HepG2 (cell line): ENCODE results near the gene NAV1. TPM values are rescaled to one million over a fixed set of nuclear protein-coding genes. Genes with fewer than 3 reads are reported as not detected.

Experiments used
- AGO1 ChIP-seq: fragments of 200-400 bp; formaldehyde crosslinking; IDR thresholded peaks from 2 replicates; pipeline ENCODE4 v1.6.1; 2017; ENCODE audit warnings: mild to moderate bottlenecking, low read depth, low read length, moderate library complexity; ENCODE audit not compliant: poor library complexity, severe bottlenecking
- AKAP8 ChIP-seq: sonication (generic); formaldehyde crosslinking; IDR thresholded peaks from 2 replicates; pipeline ENCODE4 v1.5.1; 2020; ENCODE audit warnings: mild to moderate bottlenecking, missing genetic modification reagents
- CBFB ChIP-seq: sonication (generic); formaldehyde crosslinking; IDR thresholded peaks from 2 replicates; pipeline ENCODE4 v1.4.0; 2020; ENCODE audit warnings: missing genetic modification reagents
- CC2D1A ChIP-seq: sonication (generic); formaldehyde crosslinking; IDR thresholded peaks from 2 replicates; pipeline ENCODE4 v1.8.1; 2023; ENCODE audit warnings: mild to moderate bottlenecking, missing genetic modification reagents
- CREB1 ChIP-seq, 2 experiments: fragments of 450-650 bp in 1 of 2; IDR thresholded peaks; 2 replicates each; pipeline ENCODE4 v1.6.1; 2016 to 2017; ENCODE audit warnings: control low read depth in 1 of 2, mild to moderate bottlenecking in 1 of 2, missing compliant biosample characterization in 1 of 2, missing genetic modification characterization in 1 of 2
- EEA1 ChIP-seq: sonication (generic); formaldehyde crosslinking; IDR thresholded peaks from 2 replicates; pipeline ENCODE4 v1.5.1; 2020; ENCODE audit warnings: mild to moderate bottlenecking, missing genetic modification reagents, borderline replicate concordance
- ELF3 ChIP-seq: IDR thresholded peaks from 2 replicates; pipeline ENCODE4 v1.6.1; 2016; ENCODE audit warnings: missing genetic modification reagents, missing compliant biosample characterization
- GZF1 ChIP-seq: sonication (generic); formaldehyde crosslinking; IDR thresholded peaks from 2 replicates; pipeline ENCODE4 v1.5.1; 2020; ENCODE audit warnings: mild to moderate bottlenecking, missing genetic modification reagents
- KLF13 ChIP-seq: sonication (generic); formaldehyde crosslinking; IDR thresholded peaks from 2 replicates; pipeline ENCODE4 v1.4.0; 2020; ENCODE audit warnings: mild to moderate bottlenecking, missing genetic modification reagents
- POGZ ChIP-seq: sonication (generic); formaldehyde crosslinking; IDR thresholded peaks from 2 replicates; pipeline ENCODE4 v1.4.0; 2020; ENCODE audit warnings: mild to moderate bottlenecking, missing genetic modification reagents
- RBM39 ChIP-seq: fragments of 200-400 bp; formaldehyde crosslinking; IDR thresholded peaks from one replicate; pipeline ENCODE4 v1.6.1; 2018; ENCODE audit warnings: antibody characterized with exemption, mild to moderate bottlenecking, low read depth, low read length; ENCODE audit not compliant: poor library complexity, severe bottlenecking
- SATB2 ChIP-seq: sonication (generic); formaldehyde crosslinking; IDR thresholded peaks from 2 replicates; pipeline ENCODE4 v1.5.0; 2020; ENCODE audit warnings: missing genetic modification reagents
- ZFP37 ChIP-seq: sonication (generic); formaldehyde crosslinking; IDR thresholded peaks from 2 replicates; pipeline ENCODE4 v1.4.0; 2020; ENCODE audit warnings: missing genetic modification reagents, borderline replicate concordance
- ZNF569 ChIP-seq: sonication (generic); formaldehyde crosslinking; IDR thresholded peaks from 2 replicates; pipeline ENCODE4 v1.5.0; 2020; ENCODE audit warnings: mild to moderate bottlenecking, missing genetic modification reagents, moderate library complexity, borderline replicate concordance
- ZNF660 ChIP-seq: sonication (generic); formaldehyde crosslinking; IDR thresholded peaks from 2 replicates; pipeline ENCODE4 v1.5.1; 2020; ENCODE audit warnings: mild to moderate bottlenecking, low read depth, missing genetic modification reagents, borderline replicate concordance
- polyA plus RNA-seq, 8 experiments: library from polyadenylated mRNA; depleted of rRNA in 3 of 8; stranded (reverse) in 7 of 8; unstranded in 1 of 8; fragments of >200 nt; fragmentation: Illumina TruSeq in 4 of 8; extraction: Trizol in 4 of 8; gene quantifications; 2 replicates each; pipeline versions ENCODE4 v1.2.1 to v1.2.3, GENCODE V29; 2011 to 2016; ENCODE audit warnings: low read depth in 4 of 8, missing spikeins in 1 of 8, mixed read lengths in 1 of 8; ENCODE audit not compliant: insufficient read depth in 1 of 8
- total RNA-seq, 5 experiments: library from RNA; depleted of rRNA; stranded (reverse); fragments of >200 nt; fragmentation: Illumina TruSeq; extraction: Trizol; gene quantifications; 2 replicates each; pipeline ENCODE4 v1.2.3, GENCODE V29; 2016; ENCODE audit warnings: low read depth in 1 of 5
- TF ChIP-seq, protein P1 (sequence below): IDR thresholded peaks from 2 replicates; pipeline ENCODE4 v1.6.1; 2016; ENCODE audit warnings: missing compliant biosample characterization, missing genetic modification reagents, borderline replicate concordance
- TF ChIP-seq, protein P2 (sequence below): sonication (generic); formaldehyde crosslinking; IDR thresholded peaks from 2 replicates; pipeline ENCODE4 v1.8.1; 2023; ENCODE audit warnings: missing genetic modification reagents, inconsistent platforms, borderline replicate concordance
- TF ChIP-seq, protein P3 (sequence below), 2 experiments: sonication (generic) in 1 of 2; formaldehyde crosslinking in 1 of 2; IDR thresholded peaks; 2 replicates each; pipeline versions ENCODE4 v1.5.1 to v1.6.1; 2011 to 2020; ENCODE audit warnings: borderline replicate concordance in 1 of 2, low read depth in 1 of 2, low read length in 1 of 2, mild to moderate bottlenecking in 1 of 2, missing genetic modification reagents in 1 of 2, moderate library complexity in 1 of 2
- TF ChIP-seq, protein P4 (sequence below): sonication (generic); formaldehyde crosslinking; IDR thresholded peaks from 2 replicates; pipeline ENCODE4 v1.5.1; 2020; ENCODE audit warnings: mild to moderate bottlenecking, missing genetic modification reagents

The NAV1 gene
- total and polyA plus RNA-seq, 2 of the 13 experiments (the other 11 are each of a cell fraction or from before 2014, with no cell fraction given) = not detected

DNA sequence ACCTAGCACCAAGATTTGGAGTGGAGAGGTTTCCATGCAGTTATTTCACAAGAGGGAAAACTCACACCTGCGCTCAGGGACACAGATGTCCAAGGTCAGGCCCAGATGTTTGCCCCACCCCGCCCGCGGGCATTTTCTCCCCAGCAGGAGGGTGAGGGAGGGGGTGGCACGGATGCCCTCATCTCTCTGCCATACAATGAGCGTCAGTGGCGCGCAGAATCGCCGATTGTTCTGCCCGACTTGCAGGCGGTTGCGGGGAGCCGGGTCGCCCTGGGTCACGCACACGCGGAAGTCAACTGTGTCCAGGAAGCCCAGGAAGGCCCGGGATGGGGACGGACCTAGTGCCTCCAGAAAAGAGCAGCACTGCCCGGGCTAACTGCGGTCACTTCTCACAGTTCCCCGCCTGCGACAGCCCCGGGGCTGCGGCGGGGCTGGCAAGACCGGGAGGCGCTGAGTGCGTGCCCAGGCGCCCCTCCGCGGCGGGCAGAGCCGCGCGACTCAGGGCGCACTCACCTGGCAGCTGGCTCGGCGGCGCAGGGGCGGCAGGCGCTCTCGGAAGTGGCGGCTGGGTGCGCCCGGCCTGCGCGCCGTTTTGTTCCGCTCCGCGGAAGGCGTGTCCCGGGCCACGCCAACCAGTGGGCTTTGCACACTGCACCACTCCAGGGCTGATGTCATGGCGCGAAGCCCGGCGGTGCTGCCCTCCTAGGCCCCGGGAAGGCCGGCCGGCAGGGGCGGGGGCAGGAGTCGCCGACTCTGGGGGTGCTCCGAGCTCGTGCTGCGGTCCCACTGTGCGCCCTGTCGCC is 32.2 kb upstream of the NAV1 start, which contains the start of gene CSRP1 (continued):
- TF ChIP-seq, protein P1, sequence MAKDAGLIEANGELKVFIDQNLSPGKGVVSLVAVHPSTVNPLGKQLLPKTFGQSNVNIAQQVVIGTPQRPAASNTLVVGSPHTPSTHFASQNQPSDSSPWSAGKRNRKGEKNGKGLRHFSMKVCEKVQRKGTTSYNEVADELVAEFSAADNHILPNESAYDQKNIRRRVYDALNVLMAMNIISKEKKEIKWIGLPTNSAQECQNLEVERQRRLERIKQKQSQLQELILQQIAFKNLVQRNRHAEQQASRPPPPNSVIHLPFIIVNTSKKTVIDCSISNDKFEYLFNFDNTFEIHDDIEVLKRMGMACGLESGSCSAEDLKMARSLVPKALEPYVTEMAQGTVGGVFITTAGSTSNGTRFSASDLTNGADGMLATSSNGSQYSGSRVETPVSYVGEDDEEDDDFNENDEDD = peak; percentile 49; the same call in 1 of the 2 replicates
- TF ChIP-seq AGO1 = peak; percentile 37
- TF ChIP-seq, protein P2, sequence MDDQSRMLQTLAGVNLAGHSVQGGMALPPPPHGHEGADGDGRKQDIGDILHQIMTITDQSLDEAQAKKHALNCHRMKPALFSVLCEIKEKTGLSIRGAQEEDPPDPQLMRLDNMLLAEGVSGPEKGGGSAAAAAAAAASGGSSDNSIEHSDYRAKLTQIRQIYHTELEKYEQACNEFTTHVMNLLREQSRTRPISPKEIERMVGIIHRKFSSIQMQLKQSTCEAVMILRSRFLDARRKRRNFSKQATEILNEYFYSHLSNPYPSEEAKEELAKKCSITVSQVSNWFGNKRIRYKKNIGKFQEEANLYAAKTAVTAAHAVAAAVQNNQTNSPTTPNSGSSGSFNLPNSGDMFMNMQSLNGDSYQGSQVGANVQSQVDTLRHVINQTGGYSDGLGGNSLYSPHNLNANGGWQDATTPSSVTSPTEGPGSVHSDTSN (CRISPR knock-in tag) = no peak
- TF ChIP-seq ZNF660 = no peak
- no peak for TF ChIP-seq ZFP37
- TF ChIP-seq CC2D1A (CRISPR knock-in tag) = no peak
- TF ChIP-seq GZF1 (CRISPR knock-in tag) = no peak
- TF ChIP-seq ELF3 (CRISPR knock-in tag) = no peak
- TF ChIP-seq, protein P3, sequence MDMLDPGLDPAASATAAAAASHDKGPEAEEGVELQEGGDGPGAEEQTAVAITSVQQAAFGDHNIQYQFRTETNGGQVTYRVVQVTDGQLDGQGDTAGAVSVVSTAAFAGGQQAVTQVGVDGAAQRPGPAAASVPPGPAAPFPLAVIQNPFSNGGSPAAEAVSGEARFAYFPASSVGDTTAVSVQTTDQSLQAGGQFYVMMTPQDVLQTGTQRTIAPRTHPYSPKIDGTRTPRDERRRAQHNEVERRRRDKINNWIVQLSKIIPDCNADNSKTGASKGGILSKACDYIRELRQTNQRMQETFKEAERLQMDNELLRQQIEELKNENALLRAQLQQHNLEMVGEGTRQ (IDR thresholded peaks at IDR 0.05; ENCODE audit: low read depth, low read length) = no peak
- TF ChIP-seq, protein P3 (CRISPR knock-in tag; IDR thresholded peaks at IDR 0.05; ENCODE audit: borderline replicate concordance) = no peak
- TF ChIP-seq CBFB = no peak
- no peak for TF ChIP-seq ZNF569 (CRISPR knock-in tag)
- TF ChIP-seq CREB1 (IDR thresholded peaks at IDR 0.05) = no peak
- TF ChIP-seq CREB1 (CRISPR knock-in tag; IDR thresholded peaks at IDR 0.05) = no peak
- TF ChIP-seq EEA1 (CRISPR knock-in tag) = 0 out of 2 replicates have a peak, but pooled peaks have one; percentile 13
- no peak for TF ChIP-seq AKAP8 (CRISPR knock-in tag)
- TF ChIP-seq RBM39 = no peak
- TF ChIP-seq SATB2 (CRISPR knock-in tag) = no peak
- no peak for TF ChIP-seq KLF13 (CRISPR knock-in tag)
- no peak; the same call in 1 of the 2 replicates for TF ChIP-seq POGZ (CRISPR knock-in tag)
- TF ChIP-seq, protein P4, sequence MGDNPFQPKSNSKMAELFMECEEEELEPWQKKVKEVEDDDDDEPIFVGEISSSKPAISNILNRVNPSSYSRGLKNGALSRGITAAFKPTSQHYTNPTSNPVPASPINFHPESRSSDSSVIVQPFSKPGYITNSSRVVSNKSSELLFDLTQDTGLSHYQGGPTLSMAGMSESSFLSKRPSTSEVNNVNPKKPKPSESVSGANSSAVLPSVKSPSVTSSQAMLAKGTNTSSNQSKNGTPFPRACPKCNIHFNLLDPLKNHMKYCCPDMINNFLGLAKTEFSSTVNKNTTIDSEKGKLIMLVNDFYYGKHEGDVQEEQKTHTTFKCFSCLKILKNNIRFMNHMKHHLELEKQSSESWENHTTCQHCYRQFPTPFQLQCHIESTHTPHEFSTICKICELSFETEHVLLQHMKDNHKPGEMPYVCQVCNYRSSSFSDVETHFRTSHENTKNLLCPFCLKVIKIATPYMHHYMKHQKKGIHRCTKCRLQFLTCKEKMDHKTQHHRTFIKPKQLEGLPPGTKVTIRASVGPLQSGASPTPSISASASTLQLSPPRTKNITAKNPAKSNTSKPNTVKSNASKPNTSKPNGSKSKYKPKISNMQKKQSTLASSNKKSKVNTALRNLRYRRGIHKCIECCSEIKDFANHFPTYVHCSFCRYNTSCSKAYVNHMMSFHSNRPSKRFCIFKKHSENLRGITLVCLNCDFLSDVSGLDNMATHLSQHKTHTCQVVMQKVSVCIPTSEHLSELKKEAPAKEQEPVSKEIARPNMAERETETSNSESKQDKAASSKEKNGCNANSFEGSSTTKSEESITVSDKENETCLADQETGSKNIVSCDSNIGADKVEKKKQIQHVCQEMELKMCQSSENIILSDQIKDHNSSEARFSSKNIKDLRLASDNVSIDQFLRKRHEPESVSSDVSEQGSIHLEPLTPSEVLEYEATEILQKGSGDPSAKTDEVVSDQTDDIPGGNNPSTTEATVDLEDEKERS = no peak
